Measurements from ENCODE around the gene RAB35.

Gene RAB35

DNA sequence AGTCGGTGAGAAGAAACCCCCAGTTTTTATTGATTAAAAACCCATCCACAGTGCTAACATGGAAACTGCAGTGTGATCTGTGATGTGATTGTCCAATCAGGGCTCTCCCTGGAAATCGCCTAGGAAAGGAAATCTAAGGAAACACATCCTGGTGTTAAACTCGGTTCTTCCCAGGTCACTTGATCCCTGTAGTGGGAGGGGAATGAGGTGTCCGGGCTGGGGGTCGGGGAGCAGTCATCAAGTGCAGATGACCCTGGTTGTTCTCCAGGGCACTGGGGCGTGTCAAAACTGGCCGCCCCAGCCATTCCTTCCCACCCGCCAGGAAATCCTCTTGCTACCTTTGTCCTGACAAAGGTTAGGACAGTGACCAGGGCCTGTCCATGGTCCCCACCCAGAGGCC, 20.8 kb downstream of the RAB35 start:
- in situ Hi-C loops (cut with MboI; ENCODE audit: low pct_unique_long_range_greater_than_20kb, low sequenced_read_pairs, unreplicated experiment), result loop anchor here (25.0 kb wide), 1 partner anchor 408 kb away; no protein-coding TSS in a partner anchor
- peak; percentile 29 for DNase-seq (ENCODE audit: low spot score)
- TF ChIP-seq, protein P1, sequence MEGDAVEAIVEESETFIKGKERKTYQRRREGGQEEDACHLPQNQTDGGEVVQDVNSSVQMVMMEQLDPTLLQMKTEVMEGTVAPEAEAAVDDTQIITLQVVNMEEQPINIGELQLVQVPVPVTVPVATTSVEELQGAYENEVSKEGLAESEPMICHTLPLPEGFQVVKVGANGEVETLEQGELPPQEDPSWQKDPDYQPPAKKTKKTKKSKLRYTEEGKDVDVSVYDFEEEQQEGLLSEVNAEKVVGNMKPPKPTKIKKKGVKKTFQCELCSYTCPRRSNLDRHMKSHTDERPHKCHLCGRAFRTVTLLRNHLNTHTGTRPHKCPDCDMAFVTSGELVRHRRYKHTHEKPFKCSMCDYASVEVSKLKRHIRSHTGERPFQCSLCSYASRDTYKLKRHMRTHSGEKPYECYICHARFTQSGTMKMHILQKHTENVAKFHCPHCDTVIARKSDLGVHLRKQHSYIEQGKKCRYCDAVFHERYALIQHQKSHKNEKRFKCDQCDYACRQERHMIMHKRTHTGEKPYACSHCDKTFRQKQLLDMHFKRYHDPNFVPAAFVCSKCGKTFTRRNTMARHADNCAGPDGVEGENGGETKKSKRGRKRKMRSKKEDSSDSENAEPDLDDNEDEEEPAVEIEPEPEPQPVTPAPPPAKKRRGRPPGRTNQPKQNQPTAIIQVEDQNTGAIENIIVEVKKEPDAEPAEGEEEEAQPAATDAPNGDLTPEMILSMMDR (IDR thresholded peaks at IDR 0.05; ENCODE audit: extremely low read depth, insufficient read depth, missing control alignments), result no peak

DNA sequence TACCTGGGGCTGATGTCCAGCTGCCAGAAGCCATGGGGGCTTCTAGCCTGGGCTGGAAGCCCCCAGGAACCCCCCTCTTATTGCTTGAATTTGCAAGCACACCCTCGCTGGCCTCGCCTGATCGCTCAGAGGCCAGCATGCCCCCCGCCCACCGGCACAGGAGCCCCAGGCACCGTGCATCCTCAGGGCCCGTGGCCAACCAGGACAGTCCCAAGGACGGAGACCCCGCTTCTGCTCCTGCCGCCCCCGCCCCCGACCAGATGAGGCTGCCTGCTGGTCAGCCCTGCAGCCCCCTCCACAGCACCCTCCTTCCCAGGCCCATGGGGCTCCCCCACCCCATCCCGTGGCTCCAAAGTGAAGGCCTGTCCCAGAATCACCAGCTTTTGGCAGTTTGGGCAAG, 21.2 kb downstream of the RAB35 start:
- in situ Hi-C loops (cut with MboI; ENCODE audit: low pct_unique_long_range_greater_than_20kb, low sequenced_read_pairs, unreplicated experiment), result loop anchor here (25.0 kb wide), 1 partner anchor 408 kb away; no protein-coding TSS in a partner anchor
- TF ChIP-seq, protein P1 (IDR thresholded peaks at IDR 0.05; ENCODE audit: extremely low read depth, insufficient read depth, missing control alignments), result no peak
- peak; percentile 17 for DNase-seq (ENCODE audit: low spot score)

DNA sequence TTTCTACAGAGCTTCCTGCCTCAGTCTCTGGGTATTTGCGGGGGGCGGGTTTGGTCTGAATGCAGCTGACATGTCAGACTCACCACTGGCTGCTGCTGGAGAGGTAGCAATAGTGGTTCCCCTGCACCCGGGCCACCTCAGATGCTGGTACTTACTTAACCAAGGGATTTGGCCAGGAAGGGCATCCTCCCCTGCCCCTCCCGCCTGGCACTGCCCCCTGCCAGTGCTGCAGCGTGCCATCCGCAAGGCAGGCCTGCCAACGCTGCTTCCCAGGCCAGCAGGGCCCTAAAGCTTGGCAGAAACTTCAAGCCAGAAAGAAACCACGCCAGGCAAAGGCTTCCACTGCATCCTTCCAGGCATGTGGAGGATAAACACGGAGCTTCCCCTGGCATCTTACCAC, 22.1 kb downstream of the RAB35 start:
- in situ Hi-C loops (cut with MboI; ENCODE audit: low pct_unique_long_range_greater_than_20kb, low sequenced_read_pairs, unreplicated experiment), result loop anchor here (25.0 kb wide), 1 partner anchor 407 kb away; no protein-coding TSS in a partner anchor
- peak; percentile 21 for DNase-seq (ENCODE audit: low spot score)
- TF ChIP-seq, protein P1 (IDR thresholded peaks at IDR 0.05; ENCODE audit: extremely low read depth, insufficient read depth, missing control alignments), result no peak

DNA sequence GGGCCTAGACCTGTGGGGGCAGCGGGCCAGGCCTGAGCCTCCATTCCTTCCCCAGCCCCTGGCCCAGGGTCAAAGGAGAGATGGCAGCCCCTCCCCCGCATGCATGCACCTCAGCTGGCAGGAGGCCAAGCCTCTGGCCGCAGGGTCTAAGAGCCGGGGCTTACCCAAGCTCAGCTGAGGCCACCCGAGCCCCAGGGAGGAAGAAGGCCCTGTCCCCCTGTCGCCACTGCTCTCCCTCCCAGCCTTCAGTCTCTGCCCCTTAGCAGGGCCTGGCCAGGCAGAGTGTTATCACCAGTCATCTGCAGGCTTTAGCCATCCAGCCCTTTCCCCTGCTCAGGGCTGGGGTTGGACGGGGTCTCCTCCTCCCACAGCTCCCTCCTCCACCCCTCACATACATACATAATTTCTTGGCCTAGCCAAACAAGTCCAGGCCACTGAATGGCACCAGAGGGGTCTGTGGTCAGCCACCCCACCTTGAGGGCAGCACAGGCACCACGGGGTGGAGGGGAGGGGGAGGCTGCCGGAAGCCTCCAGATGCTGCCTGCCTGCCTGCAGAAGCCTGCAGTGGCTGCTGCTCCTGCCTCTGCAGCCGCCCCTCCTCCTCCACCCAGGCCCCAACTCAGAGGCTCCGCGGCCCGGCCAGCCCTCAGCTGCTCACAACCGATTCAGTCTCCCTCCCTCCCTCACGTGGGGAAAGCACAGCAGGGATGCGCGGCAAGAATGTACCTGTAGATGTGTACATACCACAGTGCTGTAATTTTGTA, 22.8 kb downstream of the RAB35 start:
- in situ Hi-C loops (cut with MboI; ENCODE audit: low pct_unique_long_range_greater_than_20kb, low sequenced_read_pairs, unreplicated experiment), result loop anchor here (25.0 kb wide), 1 partner anchor 406 kb away; no protein-coding TSS in a partner anchor
- TF ChIP-seq, protein P1 (IDR thresholded peaks at IDR 0.05; ENCODE audit: extremely low read depth, insufficient read depth, missing control alignments), result no peak
- DNase-seq (ENCODE audit: low spot score), result peak; percentile 35

DNA sequence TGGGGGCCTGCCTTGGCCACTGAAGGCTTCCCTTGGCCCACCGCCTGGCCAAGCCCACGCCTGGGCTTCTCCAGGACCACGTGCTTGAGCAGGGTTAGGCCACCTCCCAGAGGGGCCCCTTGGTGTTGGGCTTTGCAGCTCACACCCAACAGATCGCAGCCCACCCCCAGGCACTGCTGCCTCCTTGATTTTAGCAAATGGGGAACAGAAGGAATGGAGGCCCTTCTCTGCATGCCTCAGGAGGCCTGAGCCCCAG, 23.3 kb downstream of the RAB35 start:
- peak; percentile 12 for DNase-seq (ENCODE audit: low spot score)
- TF ChIP-seq, protein P1 (IDR thresholded peaks at IDR 0.05; ENCODE audit: extremely low read depth, insufficient read depth, missing control alignments), result no peak
- in situ Hi-C loops (cut with MboI; ENCODE audit: low pct_unique_long_range_greater_than_20kb, low sequenced_read_pairs, unreplicated experiment), result loop anchor here (25.0 kb wide), 1 partner anchor 406 kb away; no protein-coding TSS in a partner anchor

DNA sequence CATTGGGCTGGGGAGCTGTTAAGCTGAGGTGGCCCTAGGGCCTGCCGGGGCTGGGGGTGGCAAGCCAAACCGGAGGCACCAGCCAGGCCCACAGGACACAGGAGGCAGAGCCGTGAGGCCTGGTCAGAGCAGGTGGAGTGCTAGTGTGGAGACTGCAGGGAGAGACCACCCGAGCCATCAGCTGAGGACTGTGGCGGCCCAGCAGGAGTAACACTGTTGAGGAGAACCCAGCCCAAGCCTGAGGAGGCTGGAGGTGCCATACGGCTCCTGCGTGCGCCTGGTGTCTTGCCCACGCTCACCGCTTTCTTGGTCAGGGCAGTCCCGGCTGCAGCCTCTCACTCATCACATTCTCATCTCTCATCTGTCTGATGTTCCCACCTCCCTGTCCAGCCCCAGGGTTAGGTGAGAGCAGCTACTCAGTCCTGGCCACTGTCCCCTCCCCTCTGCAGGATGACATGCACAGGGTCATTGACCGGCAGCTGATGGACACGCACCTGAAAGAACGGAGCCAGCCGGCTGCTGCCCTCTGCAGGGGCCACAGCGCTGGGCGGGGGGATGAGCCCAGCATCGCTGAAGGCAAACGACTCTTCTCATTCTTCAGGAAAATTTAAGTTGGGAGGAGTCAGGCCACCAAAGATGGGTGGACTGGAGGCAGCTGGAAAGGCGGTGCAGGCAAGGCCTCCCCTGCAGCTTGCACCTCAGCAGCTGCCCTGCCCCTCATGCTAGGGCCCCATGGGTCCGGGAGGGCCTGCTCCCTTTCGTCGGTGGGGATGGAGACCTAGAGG, 23.8 kb downstream of the RAB35 start:
- TF ChIP-seq, protein P1 (IDR thresholded peaks at IDR 0.05; ENCODE audit: extremely low read depth, insufficient read depth, missing control alignments), result no peak
- no peak for DNase-seq (ENCODE audit: low spot score)
- in situ Hi-C loops (cut with MboI; ENCODE audit: low pct_unique_long_range_greater_than_20kb, low sequenced_read_pairs, unreplicated experiment), result loop anchor here (25.0 kb wide), 1 partner anchor 405 kb away; no protein-coding TSS in a partner anchor

Data from GM13977 (cell line).